ENCODE results near the gene FKBP1A. TPM values are rescaled to one million over a fixed set of nuclear protein-coding genes. Genes with fewer than 3 reads are reported as not detected.

Gene FKBP1A
- total and polyA plus RNA-seq, 2 donors from 2014 or later, result 220 to 260 TPM

DNA sequence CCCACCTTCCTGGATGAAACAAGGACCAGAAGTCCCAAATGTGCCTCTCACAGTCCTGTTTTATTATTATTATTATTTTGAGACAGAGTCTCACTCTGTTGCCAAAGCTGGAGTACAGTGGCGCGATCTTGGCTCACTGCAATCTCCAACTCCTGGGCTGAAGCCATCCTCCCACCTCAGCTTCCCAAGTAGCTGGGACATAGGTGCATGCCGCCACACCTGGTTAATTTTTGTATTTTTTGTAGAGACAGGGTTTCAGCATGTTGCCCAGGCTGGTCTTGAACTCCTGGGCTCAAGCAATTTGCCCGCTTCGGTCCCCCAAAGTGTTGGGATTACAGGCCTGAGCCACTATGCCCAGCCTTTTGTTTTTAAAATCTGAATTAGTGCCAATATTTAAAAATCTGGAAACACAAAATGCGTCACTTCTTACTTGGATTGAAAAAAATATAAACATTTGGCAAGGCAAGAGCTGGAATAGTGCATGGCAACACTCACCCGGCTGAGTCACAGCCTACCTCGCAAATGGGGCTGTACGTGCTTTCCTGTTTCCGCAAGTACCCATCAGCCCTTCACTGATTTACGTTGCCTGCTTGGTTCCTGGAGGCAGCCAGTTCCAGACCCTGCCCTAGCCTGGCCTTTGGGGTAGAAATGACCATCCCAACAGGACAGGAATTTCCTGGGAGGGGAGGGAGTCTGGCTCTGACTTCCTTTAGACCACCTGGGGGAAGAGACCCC, 70.2 kb downstream of the FKBP1A start:
- Histone ChIP-seq H3K9me3 (ENCODE audit: control insufficient read depth in 2 of 3, insufficient read depth in 1 of 3, low read length in 3 of 3) (no peaks in the 10 kb centered on the region), H3K27me3 (ENCODE audit: control insufficient read depth, insufficient read depth, low read length) (no peaks in the 10 kb centered on the region), H3K9ac (ENCODE audit: low read length in 3 of 3) (peak overlapping the region in 1 of 3 donors; percentile 24), H3K27ac (ENCODE audit: low read depth in 2 of 2, low read length in 2 of 2) (peak overlapping the region; percentile 88 to 93), H3K4me3 (ENCODE audit: low read length in 3 of 3) (no peak overlapping the region), H3K36me3 (ENCODE audit: control insufficient read depth in 2 of 3, insufficient read depth in 3 of 3, low read length in 3 of 3) (no peaks in the 10 kb centered on the region), H3K4me1 (ENCODE audit: control insufficient read depth in 2 of 3, insufficient read depth in 2 of 3, low read depth in 1 of 3, low read length in 3 of 3) (peaks cover 5 to 30% (median 23%) of the 10 kb centered on the region in 3 donors)
- no peak for TF ChIP-seq CTCF (IDR thresholded peaks at IDR 0.05; ENCODE audit: borderline replicate concordance, extremely low read depth, insufficient read depth)
- intact Hi-C loops (cut with DNase I), result no loop called here
- DNase-seq (peak in 1 of 5 donors; percentile 59), FAIRE-seq (no peak)

DNA sequence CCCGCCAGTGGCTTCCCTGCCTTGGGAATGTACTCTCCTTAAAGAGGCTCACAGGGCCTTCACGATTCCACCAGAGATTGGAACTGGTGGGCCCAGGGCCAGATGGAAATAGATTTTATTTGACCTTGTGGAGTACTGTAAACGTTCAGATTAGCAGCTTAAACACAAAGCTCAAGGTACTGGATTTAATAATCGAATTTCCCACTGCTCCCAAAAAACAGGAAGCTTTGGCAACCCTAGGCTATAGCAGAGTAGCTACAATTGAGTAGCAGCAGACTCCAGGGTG, 71.3 kb downstream of the FKBP1A start:
- H3K9ac ChIP-seq (ENCODE audit: low read length in 3 of 3), result no peak overlapping the region
- no peak for TF ChIP-seq CTCF (IDR thresholded peaks at IDR 0.05; ENCODE audit: borderline replicate concordance, extremely low read depth, insufficient read depth)
- H3K27ac ChIP-seq (ENCODE audit: low read depth in 2 of 2, low read length in 2 of 2), result peak overlapping the region; percentile 48 to 84
- no peak overlapping the region for H3K4me3 ChIP-seq (ENCODE audit: low read length in 3 of 3)
- H3K27me3 ChIP-seq (ENCODE audit: control insufficient read depth, insufficient read depth, low read length), result no peaks in the 10 kb centered on the region
- intact Hi-C loops (cut with DNase I), result no loop called here
- H3K9me3 ChIP-seq (ENCODE audit: control insufficient read depth in 2 of 3, insufficient read depth in 1 of 3, low read length in 3 of 3), result no peaks in the 10 kb centered on the region
- H3K4me1 ChIP-seq (ENCODE audit: control insufficient read depth in 2 of 3, insufficient read depth in 2 of 3, low read depth in 1 of 3, low read length in 3 of 3), result peaks cover 5 to 19% (median 12%) of the 10 kb centered on the region in 3 donors
- no peaks in the 10 kb centered on the region for H3K36me3 ChIP-seq (ENCODE audit: control insufficient read depth in 2 of 3, insufficient read depth in 3 of 3, low read length in 3 of 3)
- DNase-seq (no peak), FAIRE-seq (no peak)

GRCh38 chr20:1320902-1321653, 71.8 kb downstream of the FKBP1A start:
- Histone ChIP-seq H3K4me3 (ENCODE audit: low read length in 3 of 3) (no peak overlapping the region), H3K4me1 (ENCODE audit: control insufficient read depth in 2 of 3, insufficient read depth in 2 of 3, low read depth in 1 of 3, low read length in 3 of 3) (peaks cover under 1 to 14% (median 7%) of the 10 kb centered on the region in 3 donors), H3K36me3 (ENCODE audit: control insufficient read depth in 2 of 3, insufficient read depth in 3 of 3, low read length in 3 of 3) (no peaks in the 10 kb centered on the region), H3K27me3 (ENCODE audit: control insufficient read depth, insufficient read depth, low read length) (no peaks in the 10 kb centered on the region), H3K9me3 (ENCODE audit: control insufficient read depth in 2 of 3, insufficient read depth in 1 of 3, low read length in 3 of 3) (no peaks in the 10 kb centered on the region), H3K27ac (ENCODE audit: low read depth in 2 of 2, low read length in 2 of 2) (peak overlapping the region; percentile 48 to 84), H3K9ac (ENCODE audit: low read length in 3 of 3) (no peak overlapping the region)
- DNase-seq, result no peak
- TF ChIP-seq CTCF (IDR thresholded peaks at IDR 0.05; ENCODE audit: borderline replicate concordance, extremely low read depth, insufficient read depth), result no peak
- intact Hi-C loops (cut with DNase I), result no loop called here
- FAIRE-seq, result no peak

Measured in kidney (tissue), 14 donors.